Measurements from ENCODE around the gene TMIGD3. TPM values are rescaled to one million over a fixed set of nuclear protein-coding genes. Genes with fewer than 3 reads are reported as not detected.
A peak's percentile ranks its signal among the peaks of the same experiment; 100 is the strongest.

The TMIGD3 gene
- total and polyA plus RNA-seq, 2 donors (not counting 1 experiment from before 2014, with no cell fraction given): not detected

- no peak overlapping the region for H3K27ac ChIP-seq (ENCODE audit: insufficient read depth, low read length)
- no peaks in the 10 kb centered on the region for H3K27me3 ChIP-seq (ENCODE audit: control insufficient read depth, insufficient read depth, low read length)
- H3K4me3 ChIP-seq (replicated peaks in 1 of 4; ENCODE audit: control extremely low read depth in 1 of 4, insufficient read depth in 1 of 4, low read depth in 3 of 4, low read length in 4 of 4): peak overlapping the region; percentile 8 to 41 (median 26)
- no peaks in the 10 kb centered on the region for H3K79me2 ChIP-seq (ENCODE audit: control insufficient read depth, insufficient read depth, low read length)
- no peak overlapping the region for H3K9ac ChIP-seq (ENCODE audit: insufficient read depth, low read length)
- peak overlapping the region; percentile 50 for H2AFZ ChIP-seq (ENCODE audit: low read length)
- peak; percentile 62 to 76 for DNase-seq (ENCODE audit: low read depth in 2 of 2)
- H4K20me1 ChIP-seq (ENCODE audit: control insufficient read depth, extremely low read depth, insufficient read depth, low read length): no peaks in the 10 kb centered on the region
- no peak for TF ChIP-seq EZH2 (IDR thresholded peaks at IDR 0.05; ENCODE audit: low read length, missing control alignments)
- TF ChIP-seq, protein P1, sequence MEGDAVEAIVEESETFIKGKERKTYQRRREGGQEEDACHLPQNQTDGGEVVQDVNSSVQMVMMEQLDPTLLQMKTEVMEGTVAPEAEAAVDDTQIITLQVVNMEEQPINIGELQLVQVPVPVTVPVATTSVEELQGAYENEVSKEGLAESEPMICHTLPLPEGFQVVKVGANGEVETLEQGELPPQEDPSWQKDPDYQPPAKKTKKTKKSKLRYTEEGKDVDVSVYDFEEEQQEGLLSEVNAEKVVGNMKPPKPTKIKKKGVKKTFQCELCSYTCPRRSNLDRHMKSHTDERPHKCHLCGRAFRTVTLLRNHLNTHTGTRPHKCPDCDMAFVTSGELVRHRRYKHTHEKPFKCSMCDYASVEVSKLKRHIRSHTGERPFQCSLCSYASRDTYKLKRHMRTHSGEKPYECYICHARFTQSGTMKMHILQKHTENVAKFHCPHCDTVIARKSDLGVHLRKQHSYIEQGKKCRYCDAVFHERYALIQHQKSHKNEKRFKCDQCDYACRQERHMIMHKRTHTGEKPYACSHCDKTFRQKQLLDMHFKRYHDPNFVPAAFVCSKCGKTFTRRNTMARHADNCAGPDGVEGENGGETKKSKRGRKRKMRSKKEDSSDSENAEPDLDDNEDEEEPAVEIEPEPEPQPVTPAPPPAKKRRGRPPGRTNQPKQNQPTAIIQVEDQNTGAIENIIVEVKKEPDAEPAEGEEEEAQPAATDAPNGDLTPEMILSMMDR (conservative IDR thresholded peaks at IDR 0.05 in 1 of 2, IDR thresholded peaks at IDR 0.05 in 1 of 2; ENCODE audit: low read depth in 1 of 2, low read length in 2 of 2): peak; percentile 28 to 46
- peak overlapping the region; percentile 69 for H3K4me2 ChIP-seq (ENCODE audit: extremely low read depth, insufficient read depth, low read length)
- H3K9me3 ChIP-seq (ENCODE audit: control insufficient read depth, insufficient read depth, low read depth, low read length): no peaks in the 10 kb centered on the region
- peaks cover 2% of the 10 kb centered on the region for H3K4me1 ChIP-seq (ENCODE audit: control insufficient read depth, extremely low read depth, insufficient read depth, low read length)
- no peaks in the 10 kb centered on the region for H3K36me3 ChIP-seq (ENCODE audit: control insufficient read depth, insufficient read depth, low read length)
These were observed 12.6 kb upstream of the TMIGD3 start for GRCh38 chr1:111516005-111516535.

DNA sequence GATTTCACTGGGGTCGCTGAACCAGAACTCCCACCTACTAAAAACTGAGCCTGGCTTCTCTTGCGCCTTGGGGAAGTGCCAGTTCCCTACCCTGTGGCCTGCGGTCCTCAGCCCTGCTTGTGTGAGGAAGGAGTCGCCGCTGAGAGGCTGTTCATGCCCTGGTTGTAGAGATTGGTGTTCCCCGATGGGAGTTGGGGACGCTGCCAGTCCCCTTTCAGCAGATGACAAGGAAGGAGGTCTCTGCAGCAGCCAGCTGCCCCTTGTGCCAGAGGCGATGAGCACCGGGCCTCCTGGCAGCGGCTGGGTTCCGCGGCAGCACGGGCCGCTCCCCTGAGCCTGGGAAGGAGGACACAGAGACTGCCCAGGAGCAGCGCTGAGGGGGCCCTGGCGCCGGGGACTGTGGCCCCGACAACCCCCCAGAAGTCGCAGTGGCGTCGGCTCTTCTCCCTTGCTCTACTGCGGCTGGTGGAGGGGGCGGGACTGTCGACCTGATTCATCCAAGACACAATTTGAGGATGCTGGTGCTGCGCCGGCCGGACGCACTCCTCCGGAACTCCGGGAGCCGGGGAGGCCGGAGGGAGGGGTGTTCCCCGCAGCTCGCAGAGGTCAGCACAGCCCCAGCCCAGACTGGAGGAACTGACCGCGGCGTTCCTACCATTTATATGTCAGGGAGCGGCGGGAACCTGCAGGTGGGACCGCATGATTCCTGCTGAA is 12.0 kb upstream of the TMIGD3 start:
- H3K27ac ChIP-seq (ENCODE audit: insufficient read depth, low read length): no peak overlapping the region
- no peaks in the 10 kb centered on the region for H3K79me2 ChIP-seq (ENCODE audit: control insufficient read depth, insufficient read depth, low read length)
- H3K36me3 ChIP-seq (ENCODE audit: control insufficient read depth, insufficient read depth, low read length): no peaks in the 10 kb centered on the region
- no peaks in the 10 kb centered on the region for H3K9me3 ChIP-seq (ENCODE audit: control insufficient read depth, insufficient read depth, low read depth, low read length)
- H3K27me3 ChIP-seq (ENCODE audit: control insufficient read depth, insufficient read depth, low read length): no peaks in the 10 kb centered on the region
- peak overlapping the region; percentile 8 to 41 (median 26) for H3K4me3 ChIP-seq (replicated peaks in 1 of 4; ENCODE audit: control extremely low read depth in 1 of 4, insufficient read depth in 1 of 4, low read depth in 3 of 4, low read length in 4 of 4)
- H4K20me1 ChIP-seq (ENCODE audit: control insufficient read depth, extremely low read depth, insufficient read depth, low read length): no peaks in the 10 kb centered on the region
- H3K4me1 ChIP-seq (ENCODE audit: control insufficient read depth, extremely low read depth, insufficient read depth, low read length): peaks cover 2% of the 10 kb centered on the region
- H3K4me2 ChIP-seq (ENCODE audit: extremely low read depth, insufficient read depth, low read length): peak overlapping the region; percentile 69
- H2AFZ ChIP-seq (ENCODE audit: low read length): peak overlapping the region; percentile 50
- peak; percentile 29 to 72 for DNase-seq (ENCODE audit: low read depth in 2 of 2)
- TF ChIP-seq EZH2 (IDR thresholded peaks at IDR 0.05; ENCODE audit: low read length, missing control alignments): no peak
- TF ChIP-seq, protein P1 (conservative IDR thresholded peaks at IDR 0.05 in 1 of 2, IDR thresholded peaks at IDR 0.05 in 1 of 2; ENCODE audit: low read depth in 1 of 2, low read length in 2 of 2): no peak
- H3K9ac ChIP-seq (ENCODE audit: insufficient read depth, low read length): no peak overlapping the region

- no peak for DNase-seq (ENCODE audit: low read depth in 2 of 2)
- H2AFZ ChIP-seq (ENCODE audit: low read length): no peak overlapping the region
- TF ChIP-seq, protein P1 (conservative IDR thresholded peaks at IDR 0.05 in 1 of 2, IDR thresholded peaks at IDR 0.05 in 1 of 2; ENCODE audit: low read depth in 1 of 2, low read length in 2 of 2): no peak
- no peak for TF ChIP-seq EZH2 (IDR thresholded peaks at IDR 0.05; ENCODE audit: low read length, missing control alignments)
- H3K4me2 ChIP-seq (ENCODE audit: extremely low read depth, insufficient read depth, low read length): no peak overlapping the region
- no peak overlapping the region for H3K9ac ChIP-seq (ENCODE audit: insufficient read depth, low read length)
- H3K27ac ChIP-seq (ENCODE audit: insufficient read depth, low read length): no peak overlapping the region
- H3K36me3 ChIP-seq (ENCODE audit: control insufficient read depth, insufficient read depth, low read length): no peaks in the 10 kb centered on the region
- H3K79me2 ChIP-seq (ENCODE audit: control insufficient read depth, insufficient read depth, low read length): no peaks in the 10 kb centered on the region
- H3K4me1 ChIP-seq (ENCODE audit: control insufficient read depth, extremely low read depth, insufficient read depth, low read length): peaks cover 2% of the 10 kb centered on the region
- no peak overlapping the region for H3K4me3 ChIP-seq (replicated peaks in 1 of 4; ENCODE audit: control extremely low read depth in 1 of 4, insufficient read depth in 1 of 4, low read depth in 3 of 4, low read length in 4 of 4)
- no peaks in the 10 kb centered on the region for H4K20me1 ChIP-seq (ENCODE audit: control insufficient read depth, extremely low read depth, insufficient read depth, low read length)
- H3K27me3 ChIP-seq (ENCODE audit: control insufficient read depth, insufficient read depth, low read length): no peaks in the 10 kb centered on the region
- no peaks in the 10 kb centered on the region for H3K9me3 ChIP-seq (ENCODE audit: control insufficient read depth, insufficient read depth, low read depth, low read length)
These were observed 10.1 kb upstream of the TMIGD3 start for GRCh38 chr1:111513410-111514020.

Data from fibroblast of lung (primary cell).